Muscle layer of duodenum (tissue), 2 donors: Measurements from ENCODE around the gene NDFIP2.

ENCODE experiments used
- H3K27ac ChIP-seq: one replicate; pipeline ENCODE4 v1.7.0; 2013; ENCODE audit warnings: mild to moderate bottlenecking, low read length
- H3K27me3 ChIP-seq: one replicate; pipeline ENCODE4 v1.7.0; 2013; ENCODE audit warnings: low read depth, mild to moderate bottlenecking, control low read depth, low read length
- H3K36me3 ChIP-seq, 2 donors: one replicate each; pipeline ENCODE4 v1.7.0; 2013; ENCODE audit warnings: low read length in 2 of 2, control low read depth in 1 of 2, mild to moderate bottlenecking in 1 of 2; ENCODE audit not compliant: insufficient read depth in 2 of 2, control insufficient read depth in 1 of 2
- H3K4me1 ChIP-seq, 2 donors: one replicate each; pipeline ENCODE4 v1.7.0; 2013; ENCODE audit warnings: low read length in 2 of 2, mild to moderate bottlenecking in 2 of 2, control low read depth in 1 of 2, moderate library complexity in 1 of 2; ENCODE audit not compliant: insufficient read depth in 2 of 2, control insufficient read depth in 1 of 2
- H3K4me3 ChIP-seq, 2 donors: one replicate each; pipeline ENCODE4 v1.7.0; 2013; ENCODE audit warnings: low read length in 2 of 2, low read depth in 1 of 2, mild to moderate bottlenecking in 1 of 2
- H3K9me3 ChIP-seq, 2 donors: one replicate each; pipeline ENCODE4 v1.7.0; 2013; ENCODE audit warnings: low read length in 2 of 2, control low read depth in 1 of 2, mild to moderate bottlenecking in 1 of 2; ENCODE audit not compliant: control insufficient read depth in 1 of 2
- donor health status: healthy.

Gene NDFIP2

DNA sequence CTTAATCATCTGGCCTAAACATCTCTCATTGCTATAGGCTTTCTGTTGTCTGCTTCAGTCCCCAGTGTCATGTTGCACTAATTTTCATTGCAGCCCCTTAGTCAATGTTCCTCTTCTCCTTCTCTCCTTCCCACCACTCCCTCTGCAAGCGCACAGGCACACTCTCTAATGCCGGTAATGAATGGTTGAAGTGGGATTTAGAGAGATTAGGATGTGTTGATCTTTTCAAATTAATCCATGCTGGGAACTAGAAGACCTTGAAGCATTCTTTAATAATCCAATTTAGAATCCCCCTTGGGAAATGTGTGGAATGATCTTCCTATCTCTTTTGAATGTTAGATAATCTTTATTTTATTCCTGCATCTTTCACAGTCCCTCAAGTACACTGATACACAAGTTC lies 33.2 kb upstream of the NDFIP2 start:
- H3K27me3 ChIP-seq: no peaks in the 10 kb centered on the region
- no peaks in the 10 kb centered on the region for H3K36me3 ChIP-seq

DNA sequence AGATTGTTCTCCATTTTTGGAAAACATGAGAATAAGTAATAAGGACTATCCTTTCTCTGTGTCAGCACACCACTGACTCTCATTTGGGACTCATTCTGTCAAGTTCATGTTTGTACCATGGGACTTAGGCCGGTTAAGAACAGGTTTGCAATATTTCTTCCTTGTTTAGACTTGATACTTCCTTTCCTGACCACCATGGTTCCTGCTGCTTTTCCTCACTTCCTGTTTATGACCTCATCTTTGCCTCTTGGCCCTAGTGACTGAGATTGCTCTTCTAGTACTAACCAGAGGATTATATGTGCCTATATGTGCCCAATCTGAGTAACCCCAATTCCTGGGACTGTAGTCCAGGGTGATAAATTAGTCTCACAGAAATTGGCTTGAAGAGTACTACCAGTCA lies 32.5 kb upstream of the NDFIP2 start:
- Histone ChIP-seq H3K4me3 (no peak overlapping the region), H3K9me3 (no peaks in the 10 kb centered on the region), H3K27ac (no peak overlapping the region), H3K27me3 (no peaks in the 10 kb centered on the region), H3K36me3 (no peaks in the 10 kb centered on the region), H3K4me1 (no peaks in the 10 kb centered on the region)

More for the DNA sequence above, 33.2 kb upstream of the NDFIP2 start:
- Histone ChIP-seq H3K9me3 (no peaks in the 10 kb centered on the region), H3K4me3 (no peak overlapping the region), H3K27ac (no peak overlapping the region), H3K4me1 (no peaks in the 10 kb centered on the region)

DNA sequence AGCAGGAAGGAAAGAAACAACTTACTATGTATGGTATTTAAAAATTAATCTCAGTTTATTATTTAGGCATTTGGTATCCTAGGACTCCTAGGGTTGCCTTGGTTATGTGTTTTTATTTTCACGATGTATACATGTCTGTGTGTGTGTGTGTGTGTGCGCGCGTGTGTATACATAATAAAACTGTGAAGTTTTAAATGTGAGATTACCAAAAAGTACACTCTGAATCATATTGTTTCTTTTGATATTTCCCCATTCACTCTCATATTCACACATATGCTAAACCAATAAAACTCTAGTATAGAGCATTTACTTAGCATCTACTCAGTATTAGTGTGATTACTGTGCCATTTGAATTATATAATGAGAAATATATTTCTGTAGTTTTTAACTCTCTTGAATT lies 30.8 kb upstream of the NDFIP2 start:
- Histone ChIP-seq H3K4me3 (no peak overlapping the region), H3K27ac (no peak overlapping the region), H3K9me3 (no peaks in the 10 kb centered on the region), H3K27me3 (no peaks in the 10 kb centered on the region), H3K36me3 (no peaks in the 10 kb centered on the region), H3K4me1 (no peaks in the 10 kb centered on the region)

DNA sequence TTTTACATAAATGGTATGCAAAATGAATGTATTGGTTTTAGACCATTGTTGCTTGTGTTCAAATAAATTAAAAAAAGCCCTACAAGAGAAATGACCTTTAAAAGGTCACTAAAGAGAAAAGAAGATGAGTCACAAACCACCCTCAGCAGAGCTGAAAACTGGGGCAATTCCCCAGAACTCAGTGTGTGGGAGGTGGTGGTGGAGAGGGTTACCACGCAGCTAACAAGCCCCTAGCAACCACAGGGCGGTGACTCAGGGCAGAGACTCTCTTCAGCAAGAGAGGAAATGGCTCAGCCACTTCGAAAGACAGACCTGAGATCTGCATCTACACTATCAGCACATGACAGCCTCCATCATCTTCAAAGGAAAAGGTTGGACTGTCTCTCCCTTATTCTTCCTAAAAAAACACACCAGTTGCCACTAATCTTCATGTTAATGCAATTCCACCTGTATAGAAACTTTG lies 29.4 kb upstream of the NDFIP2 start:
- no peaks in the 10 kb centered on the region for H3K36me3 ChIP-seq
- H3K4me3 ChIP-seq: no peak overlapping the region
- no peaks in the 10 kb centered on the region for H3K27me3 ChIP-seq
- H3K27ac ChIP-seq: no peak overlapping the region
- no peaks in the 10 kb centered on the region for H3K4me1 ChIP-seq
- H3K9me3 ChIP-seq: no peaks in the 10 kb centered on the region

DNA sequence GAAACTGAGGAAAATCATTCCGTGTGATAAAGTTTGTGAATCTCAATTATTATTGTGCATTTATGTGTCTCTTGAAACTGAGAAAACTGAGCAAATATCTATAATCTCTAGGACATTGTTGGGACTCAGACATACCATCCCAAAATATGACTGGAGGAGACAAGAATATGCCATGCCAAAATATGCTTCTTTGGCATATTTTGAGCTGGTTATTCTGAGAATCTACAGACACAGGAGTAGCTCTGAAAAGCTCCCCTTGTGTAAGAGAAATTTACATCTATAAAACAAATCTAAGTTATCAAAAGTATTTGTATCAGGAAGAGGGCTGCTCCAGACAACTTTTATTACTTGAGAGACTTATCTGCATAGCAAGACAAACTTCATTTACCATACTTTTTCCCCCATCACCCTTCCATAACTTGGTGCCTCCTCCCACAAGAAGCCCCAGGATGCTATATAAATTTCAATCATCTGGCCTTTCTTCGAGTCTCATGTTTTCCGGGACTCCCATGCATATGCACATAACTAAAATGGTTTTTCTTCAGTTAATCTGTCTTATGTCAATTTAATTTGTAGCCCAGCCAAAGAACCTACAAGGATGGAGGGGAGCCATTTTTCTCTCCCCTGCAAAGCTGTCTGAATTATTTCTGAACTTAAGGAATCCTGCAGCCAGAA lies 28.6 kb upstream of the NDFIP2 start:
- Histone ChIP-seq H3K36me3 (no peaks in the 10 kb centered on the region), H3K27ac (no peak overlapping the region), H3K4me1 (no peaks in the 10 kb centered on the region), H3K9me3 (no peaks in the 10 kb centered on the region), H3K27me3 (no peaks in the 10 kb centered on the region), H3K4me3 (no peak overlapping the region)

DNA sequence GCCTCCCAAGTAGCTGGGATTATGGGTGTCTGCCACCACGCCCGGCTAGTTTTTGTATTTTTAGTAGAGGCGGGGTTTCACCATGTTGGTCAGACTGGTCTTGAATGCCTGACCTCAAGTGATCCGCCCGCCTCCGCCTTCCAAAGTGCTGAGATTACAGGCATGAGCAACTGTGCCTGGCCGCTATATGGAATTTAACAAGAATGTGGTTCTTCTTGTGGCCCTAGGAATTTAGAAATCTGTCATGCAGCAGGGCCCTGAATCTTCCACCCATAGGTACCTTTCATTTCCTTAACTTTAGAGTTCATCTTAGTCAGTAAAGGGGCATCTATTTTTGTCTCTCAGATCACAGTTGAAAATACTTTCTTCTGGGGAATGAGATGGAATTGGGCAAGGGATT lies 25.6 kb upstream of the NDFIP2 start:
- no peaks in the 10 kb centered on the region for H3K9me3 ChIP-seq
- H3K27me3 ChIP-seq: no peaks in the 10 kb centered on the region
- no peak overlapping the region for H3K27ac ChIP-seq
- no peaks in the 10 kb centered on the region for H3K4me1 ChIP-seq
- H3K4me3 ChIP-seq: no peak overlapping the region
- H3K36me3 ChIP-seq: no peaks in the 10 kb centered on the region

DNA sequence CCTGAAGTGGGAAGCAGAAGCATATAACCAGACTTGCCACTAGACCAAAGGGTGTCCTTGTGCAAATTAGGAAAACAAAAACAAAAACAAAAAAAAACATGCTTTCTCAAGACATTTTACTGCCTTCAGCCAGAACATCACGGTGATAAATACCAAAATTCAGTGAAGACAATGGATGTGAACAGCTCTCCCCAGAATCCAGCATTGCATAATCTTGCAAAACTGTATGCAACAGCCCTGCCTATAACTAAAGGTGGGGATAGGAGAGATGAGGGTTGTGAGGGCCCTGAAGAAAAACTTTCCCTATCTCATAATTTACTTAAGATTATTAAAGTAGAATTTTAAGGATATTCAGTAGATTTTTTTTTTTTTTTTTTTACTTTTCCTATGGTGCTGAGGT lies 24.9 kb upstream of the NDFIP2 start:
- no peaks in the 10 kb centered on the region for H3K4me1 ChIP-seq
- H3K27ac ChIP-seq: no peak overlapping the region
- no peaks in the 10 kb centered on the region for H3K27me3 ChIP-seq
- H3K9me3 ChIP-seq: no peaks in the 10 kb centered on the region
- no peak overlapping the region for H3K4me3 ChIP-seq
- no peaks in the 10 kb centered on the region for H3K36me3 ChIP-seq

DNA sequence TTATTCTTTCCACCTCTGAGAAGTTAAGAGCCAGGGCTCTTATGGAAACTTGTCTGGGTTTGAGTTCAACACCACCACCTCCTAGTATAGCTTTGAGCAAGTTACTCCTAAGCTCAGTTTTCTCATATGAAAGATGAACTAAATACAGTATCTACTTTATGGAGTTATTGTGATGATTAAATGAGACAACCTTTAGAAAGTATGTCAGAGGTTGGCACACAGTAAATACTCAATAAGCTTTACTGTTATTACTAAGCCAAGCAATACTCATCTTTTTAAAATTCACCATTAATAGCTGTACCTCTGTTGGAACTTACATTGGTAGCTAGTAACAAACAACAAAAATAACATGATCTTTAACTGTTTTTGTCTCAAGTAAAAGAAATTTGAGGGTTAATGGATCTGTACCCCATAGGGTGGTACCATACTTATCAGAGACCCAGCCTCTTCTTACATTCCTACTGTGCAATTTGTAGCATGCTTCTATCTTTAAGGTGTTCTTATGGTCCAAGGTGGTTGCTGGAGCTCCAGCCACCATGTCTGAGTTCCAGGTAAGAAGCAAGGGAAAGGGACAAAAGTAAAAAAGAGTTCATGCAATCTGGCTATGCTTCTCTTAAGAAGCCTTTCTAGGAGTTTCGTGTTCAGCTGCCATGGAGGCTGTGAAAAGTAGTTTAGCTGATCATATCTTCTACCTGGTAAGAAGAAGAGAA lies 24.1 kb upstream of the NDFIP2 start:
- Histone ChIP-seq H3K4me1 (no peaks in the 10 kb centered on the region), H3K4me3 (no peak overlapping the region), H3K9me3 (no peaks in the 10 kb centered on the region), H3K27ac (no peak overlapping the region), H3K27me3 (no peaks in the 10 kb centered on the region), H3K36me3 (no peaks in the 10 kb centered on the region)

DNA sequence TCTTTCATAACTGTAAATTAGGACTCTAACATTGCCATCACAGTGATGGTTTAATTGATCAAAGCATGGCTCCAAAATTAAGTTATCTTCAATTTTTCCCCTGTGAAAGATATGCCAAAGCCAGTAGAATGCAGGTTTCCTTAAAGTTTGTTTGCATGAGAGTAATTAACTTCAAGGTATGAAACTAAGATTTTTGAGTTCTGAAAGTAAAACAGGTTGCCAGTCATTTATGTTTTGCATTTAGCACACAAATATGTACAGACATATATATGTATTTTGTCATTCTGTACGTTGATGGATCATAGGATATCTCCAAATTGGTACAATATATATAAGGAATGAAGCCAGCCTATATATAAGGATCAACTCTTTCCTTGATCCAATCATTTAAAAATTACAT lies 23.6 kb upstream of the NDFIP2 start:
- Histone ChIP-seq H3K4me3 (no peak overlapping the region), H3K4me1 (no peaks in the 10 kb centered on the region), H3K36me3 (no peaks in the 10 kb centered on the region), H3K9me3 (no peaks in the 10 kb centered on the region), H3K27me3 (no peaks in the 10 kb centered on the region), H3K27ac (no peak overlapping the region)

DNA sequence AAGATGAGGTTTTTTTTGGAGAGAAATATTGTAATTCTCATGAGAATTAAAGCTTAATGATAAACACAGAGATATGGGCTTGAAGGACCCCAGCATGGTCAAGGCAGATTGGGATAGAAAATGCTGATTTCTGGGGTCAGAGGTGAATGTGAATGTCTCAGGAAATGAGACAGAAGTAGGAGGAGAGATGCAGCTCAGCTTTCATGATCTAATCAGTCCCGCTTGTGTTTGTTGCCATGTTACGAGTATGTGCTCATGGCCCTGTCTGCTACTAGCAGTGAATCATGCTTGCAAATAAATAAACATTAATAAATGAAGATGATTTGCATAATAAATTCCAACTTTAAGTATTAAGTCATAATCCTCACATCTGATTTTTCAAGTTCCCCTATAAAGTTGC lies 23.0 kb upstream of the NDFIP2 start:
- Histone ChIP-seq H3K4me1 (no peaks in the 10 kb centered on the region), H3K9me3 (no peaks in the 10 kb centered on the region), H3K27me3 (no peaks in the 10 kb centered on the region), H3K4me3 (no peak overlapping the region), H3K27ac (no peak overlapping the region), H3K36me3 (no peaks in the 10 kb centered on the region)

DNA sequence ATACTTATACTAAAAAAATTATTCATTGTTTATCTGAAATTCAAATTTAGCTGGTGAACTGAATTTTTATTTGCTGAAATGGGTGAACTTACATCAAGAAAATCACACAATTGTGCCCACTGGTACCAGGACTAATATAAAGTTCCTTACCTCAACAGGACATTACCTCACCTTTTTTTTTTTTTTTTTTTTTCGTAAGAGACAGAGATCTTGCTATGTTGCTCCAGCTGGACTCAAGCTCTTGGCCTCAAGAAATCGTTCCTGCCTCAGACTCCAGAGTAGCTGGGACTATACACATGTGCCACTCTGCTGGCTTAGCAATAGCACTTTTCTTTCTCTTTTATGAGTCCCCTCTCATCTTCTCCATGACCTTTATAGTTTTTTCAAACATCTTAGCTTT lies 22.5 kb upstream of the NDFIP2 start:
- Histone ChIP-seq H3K9me3 (no peaks in the 10 kb centered on the region), H3K4me3 (no peak overlapping the region), H3K27ac (no peak overlapping the region), H3K4me1 (no peaks in the 10 kb centered on the region), H3K27me3 (no peaks in the 10 kb centered on the region), H3K36me3 (no peaks in the 10 kb centered on the region)

DNA sequence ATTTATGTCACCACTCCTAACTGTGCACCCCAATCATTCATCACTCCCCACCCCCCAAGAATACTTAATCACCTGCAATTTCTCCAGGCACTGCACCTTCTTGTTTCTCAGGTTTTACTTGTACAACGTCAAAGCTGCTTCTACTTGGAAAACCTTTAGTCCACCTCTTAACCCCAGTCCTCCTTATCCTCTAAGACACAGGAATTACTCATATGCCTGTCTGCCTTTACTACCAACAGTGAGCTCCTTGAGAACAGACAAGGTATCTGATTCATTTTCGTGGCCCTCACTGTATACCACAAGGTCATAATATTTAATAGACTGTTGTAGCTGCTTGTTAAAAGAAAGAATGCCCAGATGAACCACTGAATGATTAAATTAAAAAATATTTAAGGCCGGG lies 21.0 kb upstream of the NDFIP2 start:
- no peaks in the 10 kb centered on the region for H3K36me3 ChIP-seq

More for the DNA sequence above, 21.0 kb upstream of the NDFIP2 start:
- H3K27me3 ChIP-seq: no peaks in the 10 kb centered on the region
- no peaks in the 10 kb centered on the region for H3K4me1 ChIP-seq
- H3K4me3 ChIP-seq: no peak overlapping the region
- no peaks in the 10 kb centered on the region for H3K9me3 ChIP-seq
- no peak overlapping the region for H3K27ac ChIP-seq
